Left ventricle myocardium inferior (tissue), 1 donor: ENCODE data around the gene GPR17. TPM values are rescaled to one million over a fixed set of nuclear protein-coding genes. Genes with fewer than 3 reads are reported as not detected.

Experiments used
- DNase-seq: peaks from one replicate; pipeline ENCODE4 v3.0.0-alpha.2; 2020
- H3K27ac ChIP-seq: fragments of 200-600 bp; replicated peaks from 2 replicates; pipeline ENCODE4 v1.8.0; 2021
- H3K27me3 ChIP-seq: fragments of 200-600 bp; 2 replicates; pipeline ENCODE4 v1.8.0; 2021; ENCODE audit warnings: low read depth
- H3K36me3 ChIP-seq: fragments of 200-600 bp; 2 replicates; pipeline ENCODE4 v1.8.0; 2021
- H3K4me1 ChIP-seq: fragments of 200-600 bp; 2 replicates; pipeline ENCODE4 v1.8.0; 2021
- H3K4me3 ChIP-seq: fragments of 200-600 bp; 2 replicates; pipeline ENCODE4 v1.8.0; 2021; ENCODE audit warnings: mild to moderate bottlenecking, moderate library complexity
- H3K9me3 ChIP-seq: fragments of 200-600 bp; replicated peaks from 2 replicates; pipeline ENCODE4 v1.8.0; 2021
- intact Hi-C: fragments of 100-400 bp; cut with micrococcal nuclease; formaldehyde crosslinking; loops from one replicate; pipeline ENCODE4 v1.11.0; 2022
- total RNA-seq: library from RNA; stranded (reverse); fragmentation: NEBNext Ultra II Directional; extraction: Animal tissue kit (Norgen Biotek cat#: 25700); gene quantifications from one replicate; pipeline ENCODE4 v1.2.1, GENCODE V29; 2021
- TF ChIP-seq, protein P1 (sequence below): fragments of 200-600 bp; IDR thresholded peaks from 2 replicates; pipeline ENCODE4 v1.8.0; 2021; ENCODE audit warnings: antibody characterized with exemption, mild to moderate bottlenecking, borderline replicate concordance
- donor health status: DM: no; HTN: yes; CAD: no; lungs with severe emphysema.

The GPR17 gene
- total RNA-seq, 1 donor from 2014 or later, result 0.16 TPM

DNA sequence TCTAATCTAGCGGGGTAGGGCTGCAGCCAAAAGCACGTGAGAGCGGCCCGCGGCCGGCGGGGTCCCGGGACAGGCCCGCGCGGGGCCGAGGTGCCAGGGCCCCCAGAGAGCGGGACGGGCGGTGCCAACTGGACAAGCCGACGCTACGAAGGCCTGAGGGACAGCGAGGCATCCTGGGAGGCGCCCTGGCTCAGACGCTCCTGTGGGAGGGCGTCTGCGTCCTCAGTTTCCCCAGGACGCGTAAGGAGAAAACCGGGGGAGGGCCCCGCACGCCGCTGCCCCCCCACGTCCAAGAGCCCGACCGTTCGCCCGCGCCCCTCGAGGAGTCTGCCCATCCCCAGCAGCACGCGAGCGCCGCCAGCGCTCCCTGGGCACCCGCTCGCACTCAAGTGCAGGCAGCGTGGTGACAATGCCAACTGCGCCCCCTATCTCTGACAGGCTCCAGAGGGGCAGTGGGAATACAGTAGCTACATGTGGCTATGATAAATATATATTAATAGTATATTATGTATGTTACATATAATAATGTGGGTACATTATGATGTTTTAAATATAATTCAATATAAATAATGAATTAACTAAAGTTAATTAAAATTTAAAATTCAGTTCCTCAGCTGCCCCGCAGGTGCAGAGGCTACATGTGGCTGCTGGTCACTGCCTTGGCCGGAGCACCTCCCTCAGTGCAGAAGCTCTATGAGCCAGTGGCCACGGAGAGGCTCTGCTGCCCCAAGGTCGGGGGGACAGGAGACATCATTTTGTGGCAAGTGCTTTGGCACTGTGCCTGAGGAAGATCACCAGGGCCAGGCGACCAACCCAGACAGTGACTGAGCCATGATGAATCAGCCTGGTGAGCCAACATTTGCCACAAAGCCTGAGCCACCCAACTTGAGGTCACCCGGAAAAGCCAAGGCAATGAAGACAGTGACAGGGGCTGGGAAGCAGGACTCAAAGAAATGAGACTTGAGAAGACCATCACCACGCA is 49.8 kb downstream of the GPR17 start:
- TF ChIP-seq, protein P1, sequence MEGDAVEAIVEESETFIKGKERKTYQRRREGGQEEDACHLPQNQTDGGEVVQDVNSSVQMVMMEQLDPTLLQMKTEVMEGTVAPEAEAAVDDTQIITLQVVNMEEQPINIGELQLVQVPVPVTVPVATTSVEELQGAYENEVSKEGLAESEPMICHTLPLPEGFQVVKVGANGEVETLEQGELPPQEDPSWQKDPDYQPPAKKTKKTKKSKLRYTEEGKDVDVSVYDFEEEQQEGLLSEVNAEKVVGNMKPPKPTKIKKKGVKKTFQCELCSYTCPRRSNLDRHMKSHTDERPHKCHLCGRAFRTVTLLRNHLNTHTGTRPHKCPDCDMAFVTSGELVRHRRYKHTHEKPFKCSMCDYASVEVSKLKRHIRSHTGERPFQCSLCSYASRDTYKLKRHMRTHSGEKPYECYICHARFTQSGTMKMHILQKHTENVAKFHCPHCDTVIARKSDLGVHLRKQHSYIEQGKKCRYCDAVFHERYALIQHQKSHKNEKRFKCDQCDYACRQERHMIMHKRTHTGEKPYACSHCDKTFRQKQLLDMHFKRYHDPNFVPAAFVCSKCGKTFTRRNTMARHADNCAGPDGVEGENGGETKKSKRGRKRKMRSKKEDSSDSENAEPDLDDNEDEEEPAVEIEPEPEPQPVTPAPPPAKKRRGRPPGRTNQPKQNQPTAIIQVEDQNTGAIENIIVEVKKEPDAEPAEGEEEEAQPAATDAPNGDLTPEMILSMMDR, result peak; percentile 61
- Histone ChIP-seq H3K36me3 (no peaks in the 10 kb centered on the region), H3K4me1 (peaks cover 15% of the 10 kb centered on the region), H3K9me3 (peaks cover 7% of the 10 kb centered on the region), H3K27ac (no peak overlapping the region), H3K27me3 (no peaks in the 10 kb centered on the region), H3K4me3 (peak overlapping the region; percentile 61)
- intact Hi-C loops, result no loop called here
- no peak for DNase-seq

DNA sequence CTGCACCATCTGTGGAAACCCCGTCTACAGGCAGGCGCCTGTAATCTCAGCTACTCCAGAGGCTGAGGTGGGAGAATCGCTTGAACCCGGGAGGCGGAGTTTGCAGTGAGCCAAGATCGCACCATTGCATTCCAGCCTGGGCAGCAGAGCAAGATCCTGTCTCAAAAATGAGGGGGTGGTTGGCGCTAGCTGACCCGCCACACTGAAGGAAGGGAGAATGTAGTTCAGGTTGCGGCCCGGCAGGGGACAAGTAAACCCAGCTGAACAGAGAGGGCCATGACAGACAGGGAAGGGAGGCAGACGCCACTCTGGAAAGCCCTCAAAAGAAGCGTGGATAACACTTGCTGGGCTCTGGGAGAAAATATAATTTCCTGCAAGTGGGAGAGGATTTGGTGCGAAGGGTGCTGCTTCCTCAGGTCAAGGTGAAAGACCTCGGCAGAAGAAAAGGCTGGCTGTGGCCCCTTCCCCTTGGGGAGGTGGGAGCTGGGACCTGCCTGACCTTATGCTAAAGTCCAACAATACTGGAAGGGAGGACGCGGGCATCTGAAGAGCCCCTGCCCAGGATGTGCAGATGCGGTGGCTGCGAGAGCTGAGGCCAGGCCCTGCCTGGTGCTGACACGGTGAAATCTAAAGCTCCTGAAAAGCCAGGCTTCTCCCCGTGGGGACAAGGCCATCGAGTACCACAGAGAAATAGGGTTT is 51.7 kb downstream of the GPR17 start:
- Histone ChIP-seq H3K36me3 (no peaks in the 10 kb centered on the region), H3K27me3 (no peaks in the 10 kb centered on the region), H3K4me3 (no peak overlapping the region), H3K27ac (no peak overlapping the region), H3K4me1 (peaks cover 24% of the 10 kb centered on the region), H3K9me3 (no peaks in the 10 kb centered on the region)
- no peak for DNase-seq
- TF ChIP-seq, protein P1, result no peak
- intact Hi-C loops, result no loop called here

DNA sequence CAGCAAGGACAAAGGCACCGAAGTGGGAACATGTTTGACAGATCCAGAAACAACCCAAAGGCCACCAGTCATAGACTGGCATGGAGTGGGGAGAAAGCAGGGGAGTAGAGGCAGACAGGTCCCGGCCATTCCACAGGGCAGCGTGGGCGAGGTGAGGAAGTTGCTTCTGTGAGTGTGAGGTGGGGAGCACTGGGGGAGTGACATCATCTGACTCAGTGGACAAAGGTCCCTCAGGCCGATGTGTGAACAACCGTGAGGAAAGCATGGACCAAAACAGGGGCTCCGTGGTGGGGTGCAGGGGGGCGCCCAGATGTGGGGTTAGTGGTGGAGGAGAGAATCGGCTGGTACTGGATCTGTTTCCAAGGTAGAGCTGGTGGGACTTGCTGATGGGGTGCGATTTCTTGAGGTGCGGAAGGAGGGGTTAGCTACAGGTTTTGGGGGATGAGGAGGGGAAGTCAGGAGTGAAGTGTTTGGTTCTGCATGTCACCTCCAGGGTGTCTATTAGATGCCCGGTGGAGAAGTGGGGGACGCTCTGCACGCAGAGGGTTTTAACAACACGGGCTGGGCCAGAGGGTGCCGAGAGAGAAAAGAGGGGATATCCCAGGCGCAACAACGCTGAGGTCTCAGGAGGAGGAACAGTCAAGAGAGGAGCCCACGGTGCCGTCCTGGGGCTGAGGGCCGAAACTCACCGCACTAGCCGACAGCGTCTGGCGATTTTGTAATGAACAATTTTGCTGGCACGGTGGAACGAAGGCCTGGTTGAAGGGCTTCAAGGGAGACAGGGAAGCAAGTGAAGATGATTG is 52.8 kb downstream of the GPR17 start:
- intact Hi-C loops, result no loop called here
- Histone ChIP-seq H3K27ac (no peak overlapping the region), H3K9me3 (no peaks in the 10 kb centered on the region), H3K27me3 (no peaks in the 10 kb centered on the region), H3K36me3 (no peaks in the 10 kb centered on the region), H3K4me3 (no peak overlapping the region), H3K4me1 (peaks cover 36% of the 10 kb centered on the region)
- DNase-seq, result no peak
- TF ChIP-seq, protein P1, result no peak

DNA sequence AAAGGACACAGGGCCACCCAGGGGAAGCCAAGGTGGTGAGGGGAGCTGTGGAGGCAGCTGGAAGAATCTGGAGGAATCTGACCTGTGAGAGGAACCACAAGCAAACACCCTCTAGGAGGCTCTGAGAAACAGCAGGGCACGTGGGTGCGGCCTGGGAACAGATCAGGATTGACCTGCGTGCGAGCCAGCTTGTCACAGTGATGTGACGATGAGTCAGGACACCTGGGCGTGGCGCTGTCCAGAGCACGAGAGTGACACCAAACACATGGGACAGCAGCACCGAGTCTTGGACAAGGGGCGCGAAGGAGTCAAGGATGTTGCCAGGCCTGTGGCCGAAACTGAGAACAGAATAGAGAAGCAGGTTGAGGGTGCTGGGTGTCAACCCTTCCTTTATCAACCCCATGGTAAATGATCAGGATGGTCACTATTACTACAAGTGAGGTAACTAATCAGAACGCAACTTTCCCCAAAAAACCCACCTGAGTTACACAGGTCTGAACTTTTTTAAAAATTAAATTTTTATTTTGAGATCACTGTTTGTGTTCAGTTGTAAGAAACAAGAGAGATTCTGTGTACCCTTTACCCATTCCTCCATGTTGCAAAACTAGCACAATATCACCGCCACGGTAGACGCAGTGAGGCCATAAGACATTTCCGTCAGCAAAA is 54.7 kb downstream of the GPR17 start:
- peaks cover 1% of the 10 kb centered on the region for H3K36me3 ChIP-seq
- peak overlapping the region; percentile 99 for H3K27ac ChIP-seq
- no peaks in the 10 kb centered on the region for H3K9me3 ChIP-seq
- peaks cover 48% of the 10 kb centered on the region for H3K4me1 ChIP-seq
- peak; percentile 50 for DNase-seq
- TF ChIP-seq, protein P1, result no peak
- intact Hi-C loops, result no loop called here
- no peaks in the 10 kb centered on the region for H3K27me3 ChIP-seq
- peak overlapping the region; percentile 72 for H3K4me3 ChIP-seq
